ENCODE results near the gene ARSG. TPM values are rescaled to one million over a fixed set of nuclear protein-coding genes. Genes with fewer than 3 reads are reported as not detected.

ARSG gene
- total and polyA plus RNA-seq, 2 of the 13 experiments (the other 11 are each of a cell fraction or from before 2014, with no cell fraction given), result 3.7 to 15.2 TPM

DNA sequence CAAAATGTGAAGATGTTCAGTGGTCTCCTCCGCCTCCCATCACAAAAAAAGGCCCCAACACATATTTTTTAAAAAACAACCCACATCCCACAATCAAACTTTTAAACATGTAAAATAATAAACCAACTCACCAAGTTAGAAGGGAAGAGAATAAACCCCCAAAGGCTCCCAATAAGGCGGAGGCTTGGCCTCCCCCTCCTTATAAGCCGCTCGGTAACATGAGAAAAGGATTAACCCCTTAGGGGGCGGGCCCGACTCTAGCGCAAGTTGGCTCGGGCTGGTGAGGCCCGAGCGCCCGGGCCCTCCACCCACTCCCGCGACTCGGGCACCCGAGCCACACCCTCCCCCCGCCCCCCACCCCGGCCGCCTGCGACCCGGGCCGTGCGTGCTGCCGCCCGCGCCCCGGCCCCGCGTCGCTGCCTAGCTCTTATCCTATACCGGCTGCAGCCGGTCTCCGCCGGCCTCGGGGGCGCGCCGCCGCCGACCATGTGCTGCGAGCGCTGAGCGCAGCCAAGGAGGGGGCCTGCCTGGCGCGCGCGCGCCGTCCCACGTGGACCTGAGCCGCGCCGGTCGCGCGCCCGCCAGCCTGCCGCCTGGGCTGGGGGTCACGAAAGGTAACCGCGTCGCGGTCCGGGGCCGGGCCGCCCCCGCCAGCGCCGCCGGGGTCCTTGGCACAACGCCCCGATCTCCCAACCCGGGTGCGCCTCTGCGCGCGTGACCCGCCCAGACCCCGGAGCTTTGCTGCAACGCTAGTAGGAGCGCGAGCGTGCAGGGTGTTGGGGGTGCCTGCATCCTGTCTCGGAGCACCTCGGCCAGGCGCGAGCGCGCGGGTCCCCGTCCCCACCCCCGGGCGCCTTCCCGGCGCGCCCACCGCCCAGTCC lies at the start of gene ARSG, which contains the start of gene SLC16A6 (continued):
- TF ChIP-seq STAT5B (CRISPR knock-in tag; IDR thresholded peaks at IDR 0.05) (no peak), CC2D1A (CRISPR knock-in tag; IDR thresholded peaks at IDR 0.05) (no peak), ARNT2 (CRISPR knock-in tag; IDR thresholded peaks at IDR 0.05; ENCODE audit: low read depth) (peak; percentile 65), ZNF781 (CRISPR knock-in tag; IDR thresholded peaks at IDR 0.05; ENCODE audit: borderline replicate concordance, not compliant biosample characterization) (no peak), ZFP36 (IDR thresholded peaks at IDR 0.05; ENCODE audit: borderline replicate concordance, low read depth, low read length, partially characterized antibody) (no peak), RFXAP (CRISPR knock-in tag; IDR thresholded peaks at IDR 0.05; ENCODE audit: borderline replicate concordance) (peak; percentile 72), ZNF329 (CRISPR knock-in tag; IDR thresholded peaks at IDR 0.05; ENCODE audit: low read depth) (no peak), ISX (CRISPR knock-in tag; conservative IDR thresholded peaks at IDR 0.05) (peak; percentile 88; the same call in 1 of the 2 replicates), ZFP36L2 (CRISPR knock-in tag; IDR thresholded peaks at IDR 0.05) (no peak), PLRG1 (conservative IDR thresholded peaks at IDR 0.05) (no peak), ZNF441 (CRISPR knock-in tag; IDR thresholded peaks at IDR 0.05; ENCODE audit: borderline replicate concordance) (peak; percentile 70; the same call in 1 of the 2 replicates), NR2F1 (CRISPR knock-in tag; IDR thresholded peaks at IDR 0.05) (no peak), ZNF446 (CRISPR knock-in tag; IDR thresholded peaks at IDR 0.05) (no peak; the same call in none of the 2 replicates), ZNF138 (CRISPR knock-in tag; IDR thresholded peaks at IDR 0.05; ENCODE audit: low read depth) (no peak), ATAD3A (CRISPR knock-in tag; IDR thresholded peaks at IDR 0.05) (no peak), ZNF34 (CRISPR knock-in tag; IDR thresholded peaks at IDR 0.05; ENCODE audit: borderline replicate concordance) (0 out of 2 replicates have a peak, but pooled peaks have one; percentile 14), FOXA1 (IDR thresholded peaks at IDR 0.05) (no peak), FOXA1 (CRISPR knock-in tag; IDR thresholded peaks at IDR 0.05) (no peak), KDM5A (IDR thresholded peaks at IDR 0.05; ENCODE audit: borderline replicate concordance, low read length) (0 out of 2 replicates have a peak, but pooled peaks have one; percentile 25), ZNF264 (CRISPR knock-in tag; IDR thresholded peaks at IDR 0.05) (no peak), SUZ12 (IDR thresholded peaks at IDR 0.05; ENCODE audit: low read depth, low read length) (no peak)
- TF ChIP-seq, protein P1, sequence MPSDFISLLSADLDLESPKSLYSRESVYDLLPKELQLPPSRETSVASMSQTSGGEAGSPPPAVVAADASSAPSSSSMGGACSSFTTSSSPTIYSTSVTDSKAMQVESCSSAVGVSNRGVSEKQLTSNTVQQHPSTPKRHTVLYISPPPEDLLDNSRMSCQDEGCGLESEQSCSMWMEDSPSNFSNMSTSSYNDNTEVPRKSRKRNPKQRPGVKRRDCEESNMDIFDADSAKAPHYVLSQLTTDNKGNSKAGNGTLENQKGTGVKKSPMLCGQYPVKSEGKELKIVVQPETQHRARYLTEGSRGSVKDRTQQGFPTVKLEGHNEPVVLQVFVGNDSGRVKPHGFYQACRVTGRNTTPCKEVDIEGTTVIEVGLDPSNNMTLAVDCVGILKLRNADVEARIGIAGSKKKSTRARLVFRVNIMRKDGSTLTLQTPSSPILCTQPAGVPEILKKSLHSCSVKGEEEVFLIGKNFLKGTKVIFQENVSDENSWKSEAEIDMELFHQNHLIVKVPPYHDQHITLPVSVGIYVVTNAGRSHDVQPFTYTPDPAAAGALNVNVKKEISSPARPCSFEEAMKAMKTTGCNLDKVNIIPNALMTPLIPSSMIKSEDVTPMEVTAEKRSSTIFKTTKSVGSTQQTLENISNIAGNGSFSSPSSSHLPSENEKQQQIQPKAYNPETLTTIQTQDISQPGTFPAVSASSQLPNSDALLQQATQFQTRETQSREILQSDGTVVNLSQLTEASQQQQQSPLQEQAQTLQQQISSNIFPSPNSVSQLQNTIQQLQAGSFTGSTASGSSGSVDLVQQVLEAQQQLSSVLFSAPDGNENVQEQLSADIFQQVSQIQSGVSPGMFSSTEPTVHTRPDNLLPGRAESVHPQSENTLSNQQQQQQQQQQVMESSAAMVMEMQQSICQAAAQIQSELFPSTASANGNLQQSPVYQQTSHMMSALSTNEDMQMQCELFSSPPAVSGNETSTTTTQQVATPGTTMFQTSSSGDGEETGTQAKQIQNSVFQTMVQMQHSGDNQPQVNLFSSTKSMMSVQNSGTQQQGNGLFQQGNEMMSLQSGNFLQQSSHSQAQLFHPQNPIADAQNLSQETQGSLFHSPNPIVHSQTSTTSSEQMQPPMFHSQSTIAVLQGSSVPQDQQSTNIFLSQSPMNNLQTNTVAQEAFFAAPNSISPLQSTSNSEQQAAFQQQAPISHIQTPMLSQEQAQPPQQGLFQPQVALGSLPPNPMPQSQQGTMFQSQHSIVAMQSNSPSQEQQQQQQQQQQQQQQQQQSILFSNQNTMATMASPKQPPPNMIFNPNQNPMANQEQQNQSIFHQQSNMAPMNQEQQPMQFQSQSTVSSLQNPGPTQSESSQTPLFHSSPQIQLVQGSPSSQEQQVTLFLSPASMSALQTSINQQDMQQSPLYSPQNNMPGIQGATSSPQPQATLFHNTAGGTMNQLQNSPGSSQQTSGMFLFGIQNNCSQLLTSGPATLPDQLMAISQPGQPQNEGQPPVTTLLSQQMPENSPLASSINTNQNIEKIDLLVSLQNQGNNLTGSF (CRISPR knock-in tag; IDR thresholded peaks at IDR 0.05), result peak; percentile 89
- TF ChIP-seq, protein P2, sequence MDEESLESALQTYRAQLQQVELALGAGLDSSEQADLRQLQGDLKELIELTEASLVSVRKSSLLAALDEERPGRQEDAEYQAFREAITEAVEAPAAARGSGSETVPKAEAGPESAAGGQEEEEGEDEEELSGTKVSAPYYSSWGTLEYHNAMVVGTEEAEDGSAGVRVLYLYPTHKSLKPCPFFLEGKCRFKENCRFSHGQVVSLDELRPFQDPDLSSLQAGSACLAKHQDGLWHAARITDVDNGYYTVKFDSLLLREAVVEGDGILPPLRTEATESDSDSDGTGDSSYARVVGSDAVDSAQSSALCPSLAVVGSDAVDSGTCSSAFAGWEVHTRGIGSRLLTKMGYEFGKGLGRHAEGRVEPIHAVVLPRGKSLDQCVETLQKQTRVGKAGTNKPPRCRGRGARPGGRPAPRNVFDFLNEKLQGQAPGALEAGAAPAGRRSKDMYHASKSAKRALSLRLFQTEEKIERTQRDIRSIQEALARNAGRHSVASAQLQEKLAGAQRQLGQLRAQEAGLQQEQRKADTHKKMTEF (CRISPR knock-in tag; IDR thresholded peaks at IDR 0.05), result no peak; the same call in 1 of the 2 replicates
